GM18502 (cell line): ENCODE results near the gene FIGN.

ENCODE experiments used
- ATAC-seq: cut with Tn5 transposase; IDR thresholded peaks from one replicate; pipeline ENCODE4 v1.9.1; 2021; ENCODE audit warnings: mild to moderate bottlenecking; ENCODE audit not compliant: unreplicated experiment, poor library complexity

Gene FIGN

DNA sequence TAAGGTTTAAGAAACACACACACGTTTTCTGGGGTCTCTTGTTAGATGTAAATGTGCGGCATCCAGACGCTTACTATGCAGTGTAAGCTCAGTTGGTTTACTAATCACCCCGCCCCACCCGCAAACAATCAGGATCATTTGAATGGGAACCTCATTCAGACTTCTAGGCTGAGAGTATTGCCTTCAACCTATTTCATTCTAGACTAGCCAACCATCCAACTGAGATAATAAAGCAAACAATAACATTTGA lies 1.3 kb upstream of the FIGN start:
- no peak for ATAC-seq

DNA sequence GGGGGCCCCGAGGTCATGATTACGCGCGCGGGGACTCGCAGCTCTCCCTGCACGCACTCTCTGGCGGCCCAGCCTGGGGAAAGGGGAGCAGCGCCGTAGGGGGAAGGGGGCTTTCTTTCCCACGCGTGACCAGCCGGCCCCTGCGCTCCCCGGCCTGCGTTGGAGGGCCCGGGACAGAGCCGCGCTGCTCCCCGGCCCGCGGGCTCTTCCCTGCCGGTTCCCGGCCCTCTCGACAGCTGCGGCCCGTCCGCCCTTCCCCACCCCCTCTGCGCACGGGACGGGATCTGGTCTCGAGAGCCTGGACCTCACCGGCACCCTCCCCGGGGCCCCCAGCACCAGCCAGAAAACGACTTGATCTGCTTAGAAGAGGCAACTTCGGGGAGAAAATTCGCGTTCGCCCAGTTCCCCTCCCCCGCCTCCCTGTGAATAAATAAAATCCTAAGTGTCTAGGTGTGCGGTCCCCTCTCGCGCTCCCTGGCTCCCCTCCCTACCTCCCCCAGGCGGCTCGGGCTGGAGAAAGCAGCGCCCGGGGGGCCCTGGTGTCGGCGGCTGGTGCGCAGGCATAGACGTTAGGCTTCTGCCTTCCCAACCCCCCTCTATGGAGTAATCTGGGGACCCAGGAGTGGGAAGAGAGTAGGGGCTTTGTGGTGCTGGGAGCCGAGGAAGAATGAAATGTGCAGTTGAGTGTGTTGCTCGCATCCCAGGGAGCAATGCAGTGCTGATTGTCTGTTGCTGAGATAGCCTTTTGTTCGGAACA lies 803 bp upstream of the FIGN start:
- ATAC-seq = no peak

DNA sequence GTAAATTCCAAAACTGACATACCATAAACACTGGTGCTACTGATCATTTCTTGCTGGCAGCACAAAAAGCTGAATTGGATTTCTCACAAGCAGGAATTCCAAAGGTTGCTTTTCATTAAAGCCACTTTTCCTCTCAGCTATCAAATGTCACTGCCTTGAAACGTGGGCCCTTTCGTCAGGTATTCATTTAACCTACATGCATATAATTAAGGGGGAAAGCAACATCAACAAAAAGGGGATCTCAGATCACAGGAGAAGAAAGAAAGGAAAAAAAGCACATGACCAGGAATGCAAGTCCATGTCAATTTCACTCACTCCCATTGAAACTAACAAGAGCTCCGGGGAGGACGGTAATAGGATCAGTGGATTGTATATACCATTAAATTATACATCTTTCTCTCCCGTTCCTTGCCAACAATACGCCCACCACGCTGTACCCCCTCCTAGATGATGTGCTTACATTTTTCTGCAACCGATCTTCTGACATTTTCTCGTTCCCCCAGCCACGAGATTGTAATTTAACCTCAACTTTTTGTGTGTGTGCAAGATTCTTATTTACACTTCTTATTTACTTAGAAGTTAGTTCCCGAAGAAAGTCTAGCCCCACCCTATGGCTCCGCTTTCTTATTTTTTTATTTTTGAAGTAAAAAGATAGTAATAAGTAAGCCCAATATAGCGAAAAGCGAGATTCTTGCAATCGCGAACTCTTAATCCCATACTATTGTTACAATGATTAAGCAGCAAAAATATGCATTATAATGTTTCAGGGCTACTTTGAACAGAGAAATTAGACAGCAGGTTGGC lies 725 bp downstream of the FIGN start:
- ATAC-seq = no peak

DNA sequence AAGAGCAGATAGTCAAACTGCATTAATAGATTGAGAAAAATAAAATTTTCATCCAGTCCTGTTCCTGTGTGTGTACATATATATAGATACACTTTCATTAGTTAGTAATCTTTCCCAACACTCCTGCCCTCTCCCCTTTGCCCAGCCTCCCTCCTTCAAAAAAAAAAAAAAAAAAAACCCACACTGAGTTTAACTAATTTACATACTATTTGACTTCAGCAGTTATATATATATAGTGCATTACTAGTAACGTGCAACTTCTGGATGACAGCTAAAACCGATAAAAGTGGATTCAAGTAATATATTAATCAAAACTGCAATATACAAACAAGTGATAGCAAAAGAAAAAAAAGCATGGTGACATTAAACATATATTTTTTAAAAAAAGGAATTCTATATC lies 1.4 kb downstream of the FIGN start:
- no peak for ATAC-seq

DNA sequence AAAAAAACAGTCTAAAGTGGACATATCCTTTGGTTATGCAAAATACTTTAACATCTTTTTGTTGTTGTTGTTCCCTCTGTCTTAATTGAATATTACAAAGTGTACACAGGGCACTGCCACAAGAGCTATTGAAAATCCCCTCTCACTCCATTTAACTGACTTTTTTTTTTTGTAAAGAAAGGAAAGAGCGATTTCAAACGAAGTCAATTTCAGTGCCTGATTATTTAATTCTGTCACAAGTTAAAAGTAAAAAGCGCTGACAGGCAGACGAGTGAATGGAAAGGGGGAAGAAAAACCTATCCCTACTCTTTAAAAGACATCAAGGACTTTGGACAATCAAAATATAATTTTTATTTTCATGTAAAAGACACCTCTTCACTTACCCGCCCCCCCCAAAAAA lies 1.9 kb downstream of the FIGN start:
- ATAC-seq = no peak

DNA sequence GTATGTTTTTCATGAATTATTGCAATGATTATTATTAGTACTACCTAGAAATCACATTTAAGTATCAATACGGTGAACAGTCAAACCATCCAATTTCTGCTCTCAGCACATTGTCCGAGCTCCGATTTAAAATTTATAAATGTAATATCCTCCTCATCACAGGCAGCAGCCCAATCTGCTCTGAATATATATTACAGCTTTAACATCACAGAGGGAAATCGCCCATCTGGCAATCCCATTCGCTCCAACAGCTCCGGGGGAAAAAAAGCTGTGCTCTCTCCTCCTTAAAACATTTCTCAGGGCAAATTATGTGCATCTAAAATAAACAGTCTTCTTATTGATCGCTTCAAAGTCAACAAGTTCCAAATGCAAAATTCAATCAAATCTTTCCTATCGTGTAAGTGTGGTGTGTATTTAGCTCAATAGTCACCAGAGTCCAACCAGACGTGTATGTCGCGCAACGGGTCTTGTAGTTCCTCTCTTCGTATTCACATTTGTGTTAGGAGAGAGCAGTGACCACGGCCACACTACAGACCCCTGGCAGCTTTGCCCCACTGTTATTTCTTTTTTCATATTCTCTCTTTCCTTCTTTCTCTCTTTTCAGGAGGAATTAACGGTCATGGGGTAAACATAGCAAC lies 2.4 kb downstream of the FIGN start:
- ATAC-seq = no peak

DNA sequence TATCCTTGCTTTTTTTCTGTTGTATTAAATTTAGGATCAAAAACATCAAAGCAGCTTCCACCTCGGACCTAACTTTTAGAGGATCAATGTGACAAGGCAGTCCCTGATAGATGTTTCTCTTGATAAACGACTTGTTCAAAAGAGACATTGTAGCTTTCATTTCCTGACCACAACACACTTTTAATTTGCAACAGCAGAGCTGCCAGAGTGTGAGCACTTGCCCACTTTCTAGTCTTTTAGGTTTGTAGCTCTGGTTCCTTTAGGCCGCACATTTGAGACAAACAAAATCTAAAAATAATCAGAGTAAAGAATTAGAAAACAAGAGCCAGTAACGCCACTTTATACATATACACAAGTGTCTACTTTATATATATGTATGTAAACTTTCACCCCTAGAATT lies 3.1 kb downstream of the FIGN start:
- no peak for ATAC-seq

DNA sequence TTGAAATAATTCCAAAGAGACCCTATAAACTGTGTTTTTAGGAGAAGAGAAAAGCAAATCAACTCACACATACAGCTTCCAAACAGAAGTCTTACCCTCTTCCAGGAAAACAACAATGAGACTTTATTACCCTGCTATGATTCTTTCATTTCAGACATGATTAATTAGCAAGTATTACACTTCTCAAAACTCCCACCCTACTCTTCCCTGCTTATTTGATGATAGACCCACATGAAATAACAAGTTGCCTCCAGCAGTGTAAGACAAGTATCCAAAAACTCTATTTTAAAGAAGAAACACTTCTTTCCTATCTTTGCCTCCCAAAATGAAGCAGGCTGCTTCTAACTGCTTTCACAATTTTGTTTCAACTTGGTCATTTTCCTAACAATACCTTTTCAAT lies 4.1 kb downstream of the FIGN start:
- ATAC-seq = no peak

DNA sequence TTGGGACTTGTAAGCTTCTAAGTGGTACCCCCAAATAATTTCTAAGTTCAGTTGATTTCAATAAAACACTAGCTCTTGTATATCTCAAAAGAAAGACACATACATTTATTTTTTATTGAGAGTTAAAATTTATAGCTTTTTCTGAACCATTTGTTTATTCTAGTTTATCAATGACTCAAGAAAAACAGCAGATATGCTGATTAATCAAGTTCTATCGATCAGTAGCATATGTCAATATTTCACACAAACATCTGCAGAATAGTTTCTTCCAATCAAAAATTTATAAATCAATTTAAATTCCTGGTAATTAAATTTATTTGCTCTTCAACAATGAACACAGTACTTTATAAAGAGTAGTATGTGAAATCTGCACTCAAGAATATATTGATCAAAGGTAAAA lies 5.3 kb downstream of the FIGN start:
- no peak for ATAC-seq

DNA sequence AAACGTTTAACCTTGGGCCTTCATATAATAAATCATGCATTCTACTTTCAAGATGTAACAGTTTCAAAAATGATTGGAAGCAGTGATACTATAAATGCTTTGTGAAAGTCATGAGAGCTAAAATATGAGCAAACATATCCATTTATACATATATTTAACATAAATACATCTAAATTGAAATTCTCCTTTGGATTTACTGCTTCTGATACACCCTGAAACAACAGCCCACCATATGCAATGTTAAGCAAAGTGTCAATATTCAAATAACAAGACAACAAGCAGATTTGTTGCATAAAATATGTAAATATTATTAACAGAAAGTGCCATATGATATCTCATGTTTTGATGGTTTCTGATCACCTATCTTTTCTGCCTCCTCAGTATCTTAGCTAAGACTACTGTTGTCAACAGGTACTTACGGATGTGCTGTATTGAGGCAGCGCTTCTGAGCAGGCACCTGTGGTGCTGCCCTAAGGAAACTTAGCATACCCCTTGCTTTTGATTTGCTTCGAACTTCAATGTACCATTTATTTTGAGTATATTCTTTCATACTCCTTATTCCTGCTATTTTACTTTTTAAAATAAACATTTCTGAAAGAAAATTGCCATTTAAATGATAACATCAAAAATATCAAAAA lies 6.1 kb downstream of the FIGN start:
- ATAC-seq = no peak

DNA sequence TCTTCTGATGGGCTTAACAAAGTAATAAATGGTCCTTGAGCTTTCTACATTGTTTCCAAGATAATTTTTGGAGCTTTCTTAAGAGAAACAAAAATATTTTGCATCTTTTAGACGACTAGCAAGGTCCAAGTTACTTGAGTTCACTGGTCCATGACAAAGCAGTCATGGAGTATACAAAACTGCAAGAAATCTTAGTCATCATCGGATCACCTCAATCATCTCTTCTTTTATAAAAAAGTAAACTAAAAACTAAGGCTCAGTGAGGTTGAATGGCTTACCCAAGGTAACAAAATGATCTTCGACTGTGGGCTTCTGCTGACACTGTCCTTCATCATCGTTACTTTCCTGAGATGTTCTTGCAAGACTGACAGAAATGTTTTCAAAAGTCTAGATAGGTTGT lies 11.9 kb downstream of the FIGN start:
- ATAC-seq = no peak

DNA sequence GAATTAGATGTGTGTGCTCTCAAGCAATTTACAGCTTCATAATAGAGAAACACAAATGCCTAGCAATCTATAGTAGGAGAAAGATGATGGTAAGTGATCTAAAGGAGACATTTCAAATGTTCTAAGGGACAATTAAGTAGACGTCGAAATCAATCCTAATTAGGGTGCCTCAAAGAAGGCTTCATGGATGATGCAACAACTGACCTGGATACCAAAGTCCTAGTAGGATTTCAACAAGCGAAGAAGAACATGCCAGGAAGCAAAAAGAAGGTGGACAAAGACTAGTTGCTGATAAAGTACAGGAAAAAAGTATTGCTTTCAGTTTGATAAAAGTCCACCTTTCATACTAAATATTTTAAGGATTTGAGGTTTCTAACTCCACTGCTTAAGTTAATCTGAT lies 12.5 kb downstream of the FIGN start:
- ATAC-seq = no peak

DNA sequence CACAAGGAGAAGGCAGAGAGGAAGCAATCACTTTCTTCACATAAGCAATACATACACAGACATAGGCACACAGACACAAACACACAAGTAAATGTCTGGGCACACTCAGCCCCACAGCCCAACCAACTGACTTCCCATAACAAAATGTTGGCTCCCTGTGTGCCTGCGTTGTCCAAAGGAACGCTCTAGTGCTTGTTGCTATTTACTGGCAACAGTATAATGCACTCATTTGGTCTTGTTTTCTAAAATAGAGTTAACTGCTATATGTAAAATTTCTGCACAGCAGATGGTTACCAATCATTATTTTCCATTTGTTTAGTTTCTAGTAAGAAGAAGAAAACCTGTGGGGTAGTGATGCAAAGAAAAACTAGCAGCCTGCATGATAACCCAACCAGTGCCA lies 16.5 kb downstream of the FIGN start:
- no peak for ATAC-seq

DNA sequence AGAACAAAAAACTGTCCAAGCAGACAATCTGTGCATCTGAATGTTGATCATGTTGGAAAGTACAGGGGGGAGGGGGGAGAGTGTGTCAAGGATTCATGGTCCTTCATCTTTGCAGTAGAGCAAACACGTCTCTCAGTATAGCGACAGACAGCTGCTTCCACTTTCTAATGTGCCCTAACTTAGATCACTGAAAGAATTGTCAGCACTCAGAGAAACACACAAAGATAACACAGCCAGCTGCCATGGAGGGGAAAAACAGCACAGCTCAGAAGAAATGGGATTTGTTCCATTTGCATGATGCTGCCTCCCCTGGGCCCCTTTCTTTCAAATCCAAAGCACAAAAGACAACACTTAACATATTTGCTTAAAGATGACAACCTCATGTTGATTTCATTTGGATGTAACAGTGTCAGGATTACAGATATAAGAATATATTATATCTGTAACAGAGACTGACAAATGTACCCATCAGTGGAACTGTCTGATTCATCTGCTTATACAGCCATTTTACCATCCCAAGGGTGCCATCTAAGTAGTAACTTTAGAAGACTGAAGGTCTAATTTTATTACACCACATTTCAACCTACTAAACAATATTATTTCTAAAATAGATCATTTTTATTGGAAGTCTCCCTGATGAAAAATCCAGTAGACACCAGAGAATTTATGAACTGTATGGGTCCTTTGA lies 17.7 kb downstream of the FIGN start:
- ATAC-seq = no peak

DNA sequence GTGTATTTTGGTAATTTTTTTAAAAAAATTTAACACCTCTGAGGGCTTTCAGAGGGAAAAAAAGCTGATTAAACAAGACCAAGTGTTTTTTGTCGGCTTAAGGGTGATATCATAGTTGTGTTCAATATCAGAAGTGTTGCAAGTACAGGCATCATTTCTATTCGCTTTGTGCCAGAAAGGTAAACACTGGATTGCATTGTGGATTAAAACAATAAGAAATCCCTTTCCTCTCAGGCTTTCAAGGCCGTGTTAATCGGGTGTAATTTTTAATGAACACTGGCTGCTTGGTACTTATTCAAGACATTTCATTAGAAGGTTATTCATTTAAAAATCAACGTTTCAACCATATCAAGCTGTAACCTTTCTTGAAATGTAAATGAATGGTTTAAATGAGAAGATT lies 18.3 kb downstream of the FIGN start:
- ATAC-seq = no peak

DNA sequence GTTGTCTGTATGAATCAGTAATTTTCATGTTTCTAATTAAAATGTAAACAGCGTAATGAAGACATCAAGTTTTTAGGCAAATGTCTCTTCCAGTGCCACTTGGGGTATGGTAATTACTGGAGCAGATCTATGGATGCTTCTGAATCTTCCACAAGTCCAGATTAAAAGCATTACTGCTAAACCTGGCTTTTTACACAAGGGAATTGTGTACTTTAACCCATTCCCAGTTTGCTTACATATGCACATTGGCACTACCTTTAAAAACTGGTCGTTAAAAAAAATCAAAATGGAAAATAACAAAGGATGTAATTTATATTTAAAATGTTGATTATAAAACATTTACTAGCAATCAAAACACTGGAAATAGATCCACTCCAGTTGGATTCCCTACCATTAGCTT lies 19.7 kb downstream of the FIGN start:
- ATAC-seq = no peak

DNA sequence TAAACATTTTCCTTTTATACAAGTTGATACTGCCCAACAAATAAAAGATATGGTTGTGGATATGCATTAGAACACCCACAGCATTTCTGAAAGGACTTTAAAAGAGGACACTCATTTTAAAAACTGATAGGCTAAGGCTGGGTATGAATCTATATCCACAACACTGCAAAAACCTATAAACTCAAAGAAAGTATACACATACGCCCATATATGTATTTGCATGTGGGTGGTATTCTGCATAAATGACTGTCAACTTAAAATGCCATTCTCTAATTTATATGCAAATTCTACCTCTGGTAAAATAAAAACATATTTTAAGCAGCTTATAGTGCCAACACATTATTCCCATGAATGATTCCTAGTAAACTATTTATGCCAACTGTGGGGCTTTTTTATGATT lies 20.1 kb downstream of the FIGN start:
- ATAC-seq = no peak

DNA sequence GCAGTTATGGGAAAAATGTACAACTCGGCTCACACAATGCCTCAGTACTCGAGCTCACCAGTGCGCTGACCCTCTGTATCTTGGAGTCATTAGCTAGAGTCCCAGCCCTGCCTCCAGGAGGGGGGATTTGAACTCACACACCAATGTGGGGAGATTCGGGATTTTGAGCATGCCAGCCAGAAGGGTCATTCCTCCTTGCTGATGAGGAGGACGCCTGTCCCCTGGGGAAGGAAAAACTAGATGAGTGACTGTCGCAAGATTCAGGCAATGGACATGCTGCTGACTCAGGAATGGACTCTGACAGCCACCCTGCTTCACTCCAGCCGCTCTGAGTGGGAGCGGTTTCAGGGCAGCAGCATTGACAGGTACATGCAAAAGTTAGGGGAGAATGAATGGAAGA lies 20.6 kb downstream of the FIGN start:
- no peak for ATAC-seq

DNA sequence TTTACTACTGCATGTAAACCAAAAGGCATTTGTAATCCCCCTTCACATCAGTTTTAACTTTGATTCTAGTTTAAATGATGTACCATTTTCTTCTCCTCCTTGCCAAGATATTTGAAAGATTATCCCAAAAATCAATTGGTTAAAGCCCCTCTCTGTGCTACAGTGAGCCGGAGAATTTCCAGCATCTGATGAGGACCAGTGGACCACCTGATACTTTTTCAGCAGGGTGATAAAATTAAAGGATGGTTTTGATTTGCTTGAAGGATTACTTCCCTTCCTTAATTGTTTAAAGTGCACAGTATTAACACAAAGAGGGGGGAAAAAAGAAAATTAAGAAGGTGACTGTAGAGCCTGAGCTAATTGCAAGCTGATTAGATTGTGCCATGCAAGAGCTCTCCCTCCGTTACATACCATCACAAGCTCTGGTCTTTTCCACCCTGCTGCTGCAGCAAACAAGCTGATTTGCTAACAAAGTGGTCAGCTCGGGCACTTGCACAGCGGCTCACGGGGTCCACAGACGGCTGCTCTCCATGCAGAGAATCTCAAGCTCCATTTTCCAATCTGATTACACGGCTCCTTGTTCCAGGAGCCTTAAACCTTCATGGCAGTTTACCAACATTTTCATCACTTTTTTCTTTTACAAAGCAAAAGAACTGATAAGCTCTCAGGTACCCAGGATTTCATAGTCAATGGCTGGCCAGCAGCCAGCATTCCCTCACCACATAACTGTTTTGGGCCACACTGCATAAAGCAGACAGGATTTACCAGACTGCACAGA lies 22.1 kb downstream of the FIGN start:
- no peak for ATAC-seq

DNA sequence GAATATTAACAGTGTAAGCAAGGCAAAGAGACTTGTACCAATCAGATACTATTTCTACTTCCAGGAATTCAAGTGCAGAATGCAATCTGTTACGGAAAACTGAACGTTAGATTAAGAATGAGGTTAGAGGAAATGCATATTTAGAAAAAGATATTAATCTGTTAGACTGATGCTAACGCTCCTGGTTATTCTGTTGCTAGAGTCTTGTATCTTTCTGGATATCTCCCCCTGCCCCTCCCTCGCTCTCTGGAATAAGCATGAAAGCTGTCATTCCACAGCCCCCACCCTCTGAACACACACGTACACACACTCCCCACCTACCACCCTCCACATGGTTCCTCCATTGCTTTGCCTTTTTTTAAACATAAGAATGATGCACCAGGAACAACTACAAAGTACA lies 24.1 kb downstream of the FIGN start:
- ATAC-seq = no peak
